ENCODE data around the gene GNB3. TPM values are rescaled to one million over a fixed set of nuclear protein-coding genes. Genes with fewer than 3 reads are reported as not detected.

Gene GNB3
- total and polyA plus RNA-seq, 9 of the 15 experiments (the other 6 are each of a cell fraction or from before 2014, with no cell fraction given): 1.4 to 5.8 (median 2.0) TPM

DNA sequence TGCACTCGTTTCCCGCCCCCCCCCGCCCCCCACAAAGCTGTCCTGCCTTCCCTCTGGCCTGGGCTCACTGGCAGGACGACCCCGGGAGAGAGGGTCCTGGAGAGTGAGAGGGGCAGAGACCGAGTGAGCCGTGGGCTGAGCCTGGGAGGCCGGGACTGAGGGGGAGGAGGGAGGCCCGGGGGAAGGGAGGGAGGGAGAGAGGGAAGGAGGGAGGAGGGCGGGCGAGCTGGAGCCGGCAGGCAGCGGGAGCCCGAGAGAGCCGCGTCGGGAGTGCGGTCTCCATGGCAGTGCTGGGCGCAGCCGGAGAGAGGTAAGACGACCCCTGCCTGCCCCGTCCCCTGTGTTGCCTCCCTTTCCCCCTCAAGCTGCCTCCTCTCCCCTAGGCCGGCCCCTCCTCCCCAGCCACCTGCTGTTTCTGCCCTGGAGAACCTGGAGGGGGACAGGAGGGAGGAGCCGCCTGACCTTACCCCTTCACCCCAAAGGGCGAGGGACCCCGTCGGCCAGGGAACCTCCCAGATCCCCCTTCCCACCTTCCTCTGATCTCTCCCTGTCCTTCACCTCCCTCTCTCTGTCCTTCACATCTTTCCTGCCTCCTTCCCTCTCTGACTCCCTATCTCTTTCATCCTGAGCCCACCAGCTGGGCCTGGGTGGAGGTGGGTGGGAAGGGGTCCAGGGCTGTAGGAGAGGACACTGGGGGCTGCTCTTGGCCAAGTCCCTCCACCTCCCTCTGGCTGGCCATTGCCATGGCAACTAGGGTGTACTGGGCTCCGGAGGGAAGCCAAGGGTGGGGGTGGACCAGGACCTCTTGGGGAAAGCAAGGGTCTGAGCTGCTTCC, 18.9 kb upstream of the GNB3 start, which contains the start of gene GPR162:
Gene GPR162, plus strand, starts transcription at position 231 of the 835 bp plus-strand sequence. CDS start 2,078 bp downstream, outside the sequence.
- 0% methylated on average over 3 of the region's 28 CpGs for WGBS (ENCODE audit: insufficient coverage, low coverage, missing lambda C conversion rate)
- in situ Hi-C loops (cut with MboI): no loop called here
- Histone ChIP-seq H3K27me3 (ENCODE audit: control insufficient read depth in 2 of 2, insufficient read depth in 2 of 2, low read length in 2 of 2) (peaks cover 0 to 4% of the 10 kb centered on the region in 2 experiments; a peak in 2 of 5 replicates), H3K4me2 (ENCODE audit: insufficient read depth, low read length) (peak within 1 kb of the TSS; percentile 68), H3K9me3 (replicated peaks; ENCODE audit: control insufficient read depth, insufficient read depth, low read depth, low read length) (no peaks in the 10 kb centered on the region), H4K20me1 (replicated peaks; ENCODE audit: control insufficient read depth, insufficient read depth, low read length) (no peaks in the 10 kb centered on the region), H2AFZ (ENCODE audit: low read depth, low read length) (peak within 1 kb of the TSS; percentile 83), H3K36me3 (ENCODE audit: control insufficient read depth, insufficient read depth, low read length) (no peaks in the 10 kb centered on the region), H3K9ac (ENCODE audit: insufficient read depth in 1 of 2, low read depth in 2 of 2, low read length in 2 of 2) (peak within 1 kb of the TSS in 1 of 2 experiments; percentile 88; a peak in 3 of 4 replicates), H3K79me2 (ENCODE audit: control insufficient read depth, insufficient read depth, low read length) (no peaks in the 10 kb centered on the region), H3K9me1 (ENCODE audit: control insufficient read depth, insufficient read depth, low read length) (no peaks in the 10 kb centered on the region), H3K4me1 (replicated peaks in 1 of 2; ENCODE audit: control insufficient read depth in 2 of 2, insufficient read depth in 2 of 2, low read length in 2 of 2) (peaks cover 8 to 27% of the 10 kb centered on the region in 2 experiments; a peak in 4 of 5 replicates), H3K4me3 (peak within 1 kb of the TSS; percentile 28), H3K27ac (ENCODE audit: extremely low read depth, low read depth, low read length) (no peak within 1 kb of the TSS)
- CTCF ChIA-PET (ENCODE audit: low intra/inter-chr PET ratio): interaction anchor here (1.3 kb wide), 1 partner anchor 68 kb away, joined by 3 read pairs; no protein-coding TSS in a partner anchor
- POLR2A ChIA-PET: interaction anchor here (0.6 to 1.1 kb wide), 3 partner anchors 9 to 739 kb away, joined by 3 to 4 read pairs (median 3); partner anchors contain the start of gene MLF2
- BruUV-seq (replicated peaks): no TSS peak
- DNase-seq (ENCODE audit: extremely low read depth in 1 of 4, low spot score in 3 of 4) (peak; percentile 61 to 79 (median 72)), FAIRE-seq (no peak), ATAC-seq (peak; percentile 61)
- intact Hi-C loops (cut with micrococcal nuclease): loop anchor here (10.0 kb wide), 2 partner anchors 207 to 267 kb away; partner anchors contain the start of gene IFFO1
- no peak for TF ChIP-seq NCOA2 (IDR thresholded peaks at IDR 0.05; ENCODE audit: partially characterized antibody in 2 of 2)
- peak; percentile 80 for TF ChIP-seq RFX1 (IDR thresholded peaks at IDR 0.05)
- TF ChIP-seq BCL6 (CRISPR knock-in tag; IDR thresholded peaks at IDR 0.05): no peak
- TF ChIP-seq SETDB1 (IDR thresholded peaks at IDR 0.05; ENCODE audit: low read length): no peak
- TF ChIP-seq, protein P1, sequence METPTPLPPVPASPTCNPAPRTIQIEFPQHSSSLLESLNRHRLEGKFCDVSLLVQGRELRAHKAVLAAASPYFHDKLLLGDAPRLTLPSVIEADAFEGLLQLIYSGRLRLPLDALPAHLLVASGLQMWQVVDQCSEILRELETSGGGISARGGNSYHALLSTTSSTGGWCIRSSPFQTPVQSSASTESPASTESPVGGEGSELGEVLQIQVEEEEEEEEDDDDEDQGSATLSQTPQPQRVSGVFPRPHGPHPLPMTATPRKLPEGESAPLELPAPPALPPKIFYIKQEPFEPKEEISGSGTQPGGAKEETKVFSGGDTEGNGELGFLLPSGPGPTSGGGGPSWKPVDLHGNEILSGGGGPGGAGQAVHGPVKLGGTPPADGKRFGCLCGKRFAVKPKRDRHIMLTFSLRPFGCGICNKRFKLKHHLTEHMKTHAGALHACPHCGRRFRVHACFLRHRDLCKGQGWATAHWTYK (CRISPR knock-in tag; IDR thresholded peaks at IDR 0.05): no peak
- TF ChIP-seq, protein P2, sequence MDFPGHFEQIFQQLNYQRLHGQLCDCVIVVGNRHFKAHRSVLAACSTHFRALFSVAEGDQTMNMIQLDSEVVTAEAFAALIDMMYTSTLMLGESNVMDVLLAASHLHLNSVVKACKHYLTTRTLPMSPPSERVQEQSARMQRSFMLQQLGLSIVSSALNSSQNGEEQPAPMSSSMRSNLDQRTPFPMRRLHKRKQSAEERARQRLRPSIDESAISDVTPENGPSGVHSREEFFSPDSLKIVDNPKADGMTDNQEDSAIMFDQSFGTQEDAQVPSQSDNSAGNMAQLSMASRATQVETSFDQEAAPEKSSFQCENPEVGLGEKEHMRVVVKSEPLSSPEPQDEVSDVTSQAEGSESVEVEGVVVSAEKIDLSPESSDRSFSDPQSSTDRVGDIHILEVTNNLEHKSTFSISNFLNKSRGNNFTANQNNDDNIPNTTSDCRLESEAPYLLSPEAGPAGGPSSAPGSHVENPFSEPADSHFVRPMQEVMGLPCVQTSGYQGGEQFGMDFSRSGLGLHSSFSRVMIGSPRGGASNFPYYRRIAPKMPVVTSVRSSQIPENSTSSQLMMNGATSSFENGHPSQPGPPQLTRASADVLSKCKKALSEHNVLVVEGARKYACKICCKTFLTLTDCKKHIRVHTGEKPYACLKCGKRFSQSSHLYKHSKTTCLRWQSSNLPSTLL (IDR thresholded peaks at IDR 0.05): no peak
- no peak for TF ChIP-seq KDM2B (CRISPR knock-in tag; IDR thresholded peaks at IDR 0.05)
- TF ChIP-seq, protein P3, sequence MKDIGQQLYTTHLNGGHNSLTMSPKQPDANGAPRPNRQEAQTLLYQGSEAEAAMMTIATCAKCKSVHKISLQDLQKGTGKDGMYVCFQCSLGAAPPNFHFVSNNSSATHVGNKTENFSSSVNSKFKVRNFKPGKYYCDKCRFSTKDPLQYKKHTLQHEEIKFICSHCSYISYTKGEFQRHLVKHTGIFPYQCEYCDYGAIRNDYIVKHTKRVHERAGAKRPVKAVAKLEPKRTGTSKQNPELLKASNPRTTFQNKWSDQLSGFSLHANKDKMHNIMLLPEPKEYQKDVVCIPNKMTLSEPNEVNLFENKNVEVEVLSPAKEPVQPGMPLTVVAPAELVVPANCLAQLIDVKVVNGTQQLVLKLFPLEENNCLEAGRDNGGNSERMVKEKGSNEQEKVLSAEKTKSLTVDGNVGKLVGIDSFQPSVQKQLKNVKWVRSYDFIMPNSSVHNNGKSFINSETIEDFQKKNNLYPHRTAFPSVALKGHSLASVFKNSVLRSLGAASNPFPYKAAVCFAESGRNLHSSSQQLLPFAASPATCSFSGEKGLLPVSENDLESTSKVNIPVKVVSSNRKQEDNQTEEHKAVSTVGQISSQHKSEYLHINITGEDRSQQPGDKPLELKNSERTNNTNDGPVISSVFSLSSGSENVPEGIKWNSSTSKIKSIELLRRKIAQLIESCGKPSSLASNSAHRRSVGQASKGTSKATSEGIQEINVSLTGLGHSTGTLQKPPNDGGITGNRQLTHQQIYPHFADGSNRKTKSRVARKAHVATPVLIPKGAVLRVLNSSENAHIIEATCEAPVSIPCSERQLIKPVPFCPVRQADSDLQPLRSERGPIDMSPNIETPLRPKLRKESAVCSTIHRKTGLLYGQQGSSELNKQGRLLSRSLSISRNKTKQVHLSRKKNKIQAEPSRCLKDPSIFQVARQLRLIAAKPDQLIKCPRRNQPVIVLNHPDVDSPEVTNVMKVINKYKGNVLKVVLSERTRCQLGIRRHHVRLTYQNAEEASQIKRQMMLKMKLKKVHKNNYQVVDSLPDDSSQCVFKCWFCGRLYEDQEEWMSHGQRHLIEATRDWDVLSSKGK (CRISPR knock-in tag; IDR thresholded peaks at IDR 0.05): no peak
- TF ChIP-seq ZNF76 (CRISPR knock-in tag; IDR thresholded peaks at IDR 0.05; ENCODE audit: borderline replicate concordance): no peak
- TF ChIP-seq ZNF263 (CRISPR knock-in tag; IDR thresholded peaks at IDR 0.05; ENCODE audit: borderline replicate concordance): peak; percentile 89
- peak; percentile 33; the same call in 1 of the 2 replicates for TF ChIP-seq ZBTB7A (IDR thresholded peaks at IDR 0.05; ENCODE audit: borderline replicate concordance, control insufficient read depth, low read depth, low read length)
- no peak for TF ChIP-seq RFX5 (IDR thresholded peaks at IDR 0.05; ENCODE audit: low read depth, low read length)
- no peak for TF ChIP-seq PPARD (CRISPR knock-in tag; IDR thresholded peaks at IDR 0.05)
- no peak for TF ChIP-seq NBN (IDR thresholded peaks at IDR 0.05; ENCODE audit: low read depth)
- TF ChIP-seq OTX1 (CRISPR knock-in tag; IDR thresholded peaks at IDR 0.05): no peak

All from K562 (cell line).